SK-N-SH (cell line): Measurements from ENCODE around the gene TOMT. TPM values are rescaled to one million over a fixed set of nuclear protein-coding genes. Genes with fewer than 3 reads are reported as not detected.

Experiments
- CTCF ChIA-PET: fragments of 300-600, 350-600 bp; formaldehyde crosslinking; extraction: SDS; loops from one replicate; lab custom pipeline; 2021; lab: Yijun Ruan, JAX
- POLR2A ChIA-PET: fragments of 350-600 bp; sonication (Branson Sonifier 250); formaldehyde crosslinking; extraction: SDS; loops from one replicate; lab custom pipeline; 2020; ENCODE audit warnings: antibody characterized with exemption, inconsistent platforms; lab: Yijun Ruan, JAX
- DNase-seq: peaks from one replicate; pipeline ENCODE4 v3.0.0; 2012
- H2AFZ ChIP-seq: fragments of 200-600 bp; sonication (generic); 2 replicates; pipeline ENCODE4 v1.8.1; 2016; ENCODE audit warnings: antibody characterized with exemption, mild to moderate bottlenecking, low read depth
- H3F3A ChIP-seq: fragments of 200-600 bp; sonication (generic); replicated peaks from 2 replicates; pipeline ENCODE3; 2016; ENCODE audit warnings: antibody characterized with exemption, mild to moderate bottlenecking; ENCODE audit not compliant: insufficient read depth
- H3K27ac ChIP-seq, 2 experiments: fragments of 200-500 bp in 1 of 2; fragments of 200-600 bp in 1 of 2; sonication (Bioruptor generic) in 1 of 2; sonication (generic), shearing (Covaris generic) in 1 of 2; 2 replicates each; pipeline versions ENCODE4 v1.5.1 to v1.6.1; 2014 to 2016; ENCODE audit warnings: low read depth in 2 of 2, inconsistent platforms in 1 of 2, low read length in 1 of 2, mild to moderate bottlenecking in 1 of 2, mixed read lengths in 1 of 2
- H3K27me3 ChIP-seq: fragments of 200-600 bp; sonication (generic), shearing (Covaris generic); 2 replicates; pipeline ENCODE4 v1.6.1; 2016; ENCODE audit warnings: mixed run types; ENCODE audit not compliant: insufficient read depth
- H3K36me3 ChIP-seq, 2 experiments: fragments of 200-500 bp in 1 of 2; fragments of 200-600 bp in 1 of 2; sonication (Bioruptor generic) in 1 of 2; sonication (generic) in 1 of 2; replicated peaks in 1 of 2; 2 replicates each; pipeline versions ENCODE3 to v1.5.1; 2014 to 2016; ENCODE audit warnings: low read length in 1 of 2, mild to moderate bottlenecking in 1 of 2; ENCODE audit not compliant: insufficient read depth in 2 of 2, control insufficient read depth in 1 of 2
- H3K4me1 ChIP-seq, 2 experiments: fragments of 200-500 bp in 1 of 2; fragments of 200-600 bp in 1 of 2; sonication (Bioruptor generic) in 1 of 2; sonication (generic), shearing (Covaris generic) in 1 of 2; 2 replicates each; pipeline versions ENCODE4 v1.5.1 to v1.6.1; 2014 to 2016; ENCODE audit warnings: low read depth in 1 of 2, low read length in 1 of 2, mixed run types in 1 of 2; ENCODE audit not compliant: insufficient read depth in 2 of 2, control insufficient read depth in 1 of 2
- H3K4me2 ChIP-seq: fragments of 200-600 bp; sonication (generic), shearing (Covaris generic); 2 replicates; pipeline ENCODE4 v1.6.1; 2017; ENCODE audit warnings: mixed run types
- H3K4me3 ChIP-seq, 2 experiments: fragments of 200-500 bp in 1 of 2; fragments of 200-600 bp in 1 of 2; sonication (Bioruptor generic) in 1 of 2; sonication (generic), shearing (Covaris generic) in 1 of 2; 2 replicates each; pipeline versions ENCODE4 v1.5.1 to v1.8.1; 2014 to 2016; ENCODE audit warnings: low read depth in 2 of 2, inconsistent platforms in 1 of 2, low read length in 1 of 2, mild to moderate bottlenecking in 1 of 2, mixed read lengths in 1 of 2, moderate library complexity in 1 of 2
- H3K79me2 ChIP-seq: fragments of 200-600 bp; sonication (generic); 2 replicates; pipeline ENCODE4 v1.8.1; 2017; ENCODE audit warnings: mild to moderate bottlenecking; ENCODE audit not compliant: insufficient read depth
- H3K9ac ChIP-seq: fragments of 200-600 bp; sonication (generic); 2 replicates; pipeline ENCODE4 v1.6.1; 2017; ENCODE audit warnings: mixed run types
- H3K9me2 ChIP-seq: fragments of 200-600 bp; sonication (generic); 2 replicates; pipeline ENCODE4 v1.6.1; 2017; ENCODE audit warnings: mixed run types
- H3K9me3 ChIP-seq: fragments of 200-600 bp; sonication (generic); 2 replicates; pipeline ENCODE4 v1.6.1; 2017; ENCODE audit warnings: mixed run types, mild to moderate bottlenecking, moderate library complexity
- H4K20me1 ChIP-seq: fragments of 200-600 bp; sonication (generic); 2 replicates; pipeline ENCODE4 v1.6.1; 2017; ENCODE audit warnings: mild to moderate bottlenecking, mixed run types; ENCODE audit not compliant: insufficient read depth
- CTCF ChIP-seq: fragments of 200-600 bp; sonication (generic); IDR thresholded peaks from 2 replicates; pipeline ENCODE4 v1.6.1; 2017; ENCODE audit warnings: antibody characterized with exemption, mild to moderate bottlenecking, moderate library complexity
- GABPA ChIP-seq: IDR thresholded peaks from 2 replicates; pipeline ENCODE4 v1.4.0; 2012; ENCODE audit warnings: low read depth, mild to moderate bottlenecking
- GATA2 ChIP-seq: sonication (generic); formaldehyde crosslinking; IDR thresholded peaks from 2 replicates; pipeline ENCODE4 v1.5.0; 2020; ENCODE audit warnings: mild to moderate bottlenecking, missing genetic modification reagents
- IRF3 ChIP-seq: fragments of 150-350 bp; IDR thresholded peaks from 2 replicates; pipeline ENCODE4 v1.6.1; 2016; ENCODE audit warnings: mild to moderate bottlenecking, low read depth, low read length
- MXI1 ChIP-seq: IDR thresholded peaks from 2 replicates; pipeline ENCODE4 v1.6.1; 2012; ENCODE audit warnings: mild to moderate bottlenecking, low read depth, low read length, improper control_type of control experiment
- RAD21 ChIP-seq: IDR thresholded peaks from 2 replicates; pipeline ENCODE4 v1.6.1; 2012; ENCODE audit warnings: mild to moderate bottlenecking, low read length
- RFX5 ChIP-seq: IDR thresholded peaks from 2 replicates; pipeline ENCODE4 v1.6.1; 2012; ENCODE audit warnings: mild to moderate bottlenecking, improper control_type of control experiment, low read length
- SMC3 ChIP-seq: IDR thresholded peaks from 2 replicates; pipeline ENCODE4 v1.6.1; 2012; ENCODE audit warnings: low read depth, low read length, improper control_type of control experiment
- TCF12 ChIP-seq: IDR thresholded peaks from 2 replicates; pipeline ENCODE4 v1.4.0; 2012
- TEAD4 ChIP-seq: IDR thresholded peaks from 2 replicates; pipeline ENCODE4 v1.4.0; 2012; ENCODE audit warnings: mild to moderate bottlenecking, borderline replicate concordance; ENCODE audit not compliant: insufficient read depth
- USF1 ChIP-seq: IDR thresholded peaks from 2 replicates; pipeline ENCODE4 v1.4.0; 2012; ENCODE audit warnings: low read depth, borderline replicate concordance
- WGBS: methylation state at CpG from one replicate; pipeline ENCODE4 v1.1.6; 2017; ENCODE audit warnings: low lambda C conversion rate; 5-methylcytosine and 5-hydroxymethylcytosine counted together
- polyA plus RNA-seq, 3 experiments: library from polyadenylated mRNA; depleted of rRNA; stranded (reverse); fragments of >200 nt; gene quantifications; 2 replicates each; pipeline ENCODE4 v1.2.3, GENCODE V29; 2012
- TF ChIP-seq, protein P1 (sequence below): IDR thresholded peaks from 2 replicates; pipeline ENCODE4 v1.4.0; 2012; ENCODE audit warnings: low read depth

The TOMT gene
- polyA plus RNA-seq, 1 of the 3 experiments (the other 2 are of a cell fraction) = not detected

GRCh38 chr11:72084965-72085364 lies 20.8 kb upstream of the TOMT start (continued):
- TF ChIP-seq RAD21 (no peak), GATA2 (peak; percentile 62), SMC3 (no peak), MXI1 (peak; percentile 50; the same call in 1 of the 2 replicates), RFX5 (no peak), CTCF (no peak), GABPA (no peak), TCF12 (peak; percentile 55), IRF3 (no peak)
- TF ChIP-seq, protein P1, sequence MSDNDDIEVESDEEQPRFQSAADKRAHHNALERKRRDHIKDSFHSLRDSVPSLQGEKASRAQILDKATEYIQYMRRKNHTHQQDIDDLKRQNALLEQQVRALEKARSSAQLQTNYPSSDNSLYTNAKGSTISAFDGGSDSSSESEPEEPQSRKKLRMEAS = no peak

GRCh38 chr11:72085621-72086351 lies 19.9 kb upstream of the TOMT start:
- ChIA-PET CTCF (interaction anchor here (0.8 to 7.8 kb wide), 11 partner anchors 10 to 348 kb away, joined by 3 to 99 read pairs (median 5); partner anchors contain the start of gene LAMTOR1), POLR2A (interaction anchor here (0.8 to 2.3 kb wide), 4 partner anchors 10 to 158 kb away, joined by 5 to 7 read pairs (median 6); partner anchors contain the start of gene PHOX2A)
- no peak overlapping the region for H3K9ac ChIP-seq
- 94% methylated on average over 3 of the region's 3 CpGs for WGBS
- no peak overlapping the region for H3K4me3 ChIP-seq
- peaks cover 3% of the 10 kb centered on the region for H3F3A ChIP-seq
- peak overlapping the region in 1 of 2 experiments; percentile 44; a peak in 2 of 4 replicates for H3K27ac ChIP-seq
- peaks cover 9 to 35% of the 10 kb centered on the region in 2 experiments for H3K36me3 ChIP-seq
- H3K27me3 ChIP-seq = no peaks in the 10 kb centered on the region
- peaks cover 6% of the 10 kb centered on the region; the same call in 1 of the 2 replicates for H3K79me2 ChIP-seq
- no peaks in the 10 kb centered on the region for H3K9me3 ChIP-seq
- H4K20me1 ChIP-seq = no peaks in the 10 kb centered on the region
- H2AFZ ChIP-seq = no peak overlapping the region
- no peak overlapping the region for H3K4me2 ChIP-seq
- peaks cover 0 to 39% of the 10 kb centered on the region in 2 experiments; a peak in 3 of 4 replicates for H3K4me1 ChIP-seq
- no peaks in the 10 kb centered on the region for H3K9me2 ChIP-seq
- DNase-seq = no peak
- TF ChIP-seq USF1 = peak; percentile 50; the same call in 1 of the 2 replicates
- no peak for TF ChIP-seq TEAD4
